ENCODE results near the gene PTPN11.
"Not testable (repeated sequence)": the region's sequence is repeated elsewhere in the genome, so short reads cannot be mapped to it uniquely, and the experiment has no call there.

The PTPN11 gene

GRCh38 chr12:112409906-112410244 lies 8.9 kb upstream of the PTPN11 start:
- DNase-seq: no peak

- DNase-seq: no peak
Measured at GRCh38 chr12:112413855-112414625, 4.7 kb upstream of the PTPN11 start.

GRCh38 chr12:112415457-112415856 lies 3.3 kb upstream of the PTPN11 start:
- not testable (repeated sequence) for DNase-seq

GRCh38 chr12:112418273-112418607 lies 507 bp upstream of the PTPN11 start:
- no peak for DNase-seq

GRCh38 chr12:112419297-112420133 lies 768 bp downstream of the PTPN11 start:
- DNase-seq: no peak

GRCh38 chr12:112420740-112421139 lies 2.0 kb downstream of the PTPN11 start:
- no peak for DNase-seq

- DNase-seq: no peak
Measured at GRCh38 chr12:112421363-112421762, 2.6 kb downstream of the PTPN11 start.

GRCh38 chr12:112422531-112422930 lies 3.8 kb downstream of the PTPN11 start:
- no peak for DNase-seq

- DNase-seq: no peak
Measured at GRCh38 chr12:112424126-112424525, 5.4 kb downstream of the PTPN11 start.

GRCh38 chr12:112425582-112426382 lies 7.0 kb downstream of the PTPN11 start:
- no peak for DNase-seq

GRCh38 chr12:112427760-112428159 lies 9.0 kb downstream of the PTPN11 start:
- no peak for DNase-seq

- DNase-seq: no peak
Measured at GRCh38 chr12:112430929-112431328, 12.2 kb downstream of the PTPN11 start.

GRCh38 chr12:112431965-112432364 lies 13.2 kb downstream of the PTPN11 start:
- DNase-seq: no peak

- no peak for DNase-seq
Measured at GRCh38 chr12:112433551-112433950, 14.8 kb downstream of the PTPN11 start.

GRCh38 chr12:112438645-112439044 lies 19.9 kb downstream of the PTPN11 start:
- DNase-seq: not testable (repeated sequence)

- no peak for DNase-seq
Measured at GRCh38 chr12:112439769-112440168, 21.0 kb downstream of the PTPN11 start.

- not testable (repeated sequence) for DNase-seq
Measured at GRCh38 chr12:112440653-112441052, 21.9 kb downstream of the PTPN11 start.

GRCh38 chr12:112443916-112444315 lies 25.2 kb downstream of the PTPN11 start:
- DNase-seq: no peak

GRCh38 chr12:112446008-112446725 lies 27.4 kb downstream of the PTPN11 start:
- no peak for DNase-seq

- DNase-seq: no peak
Measured at GRCh38 chr12:112447106-112447505, 28.4 kb downstream of the PTPN11 start.

GRCh38 chr12:112448165-112448564 lies 29.4 kb downstream of the PTPN11 start:
- DNase-seq: not testable (repeated sequence)

- DNase-seq: no peak
Measured at GRCh38 chr12:112450725-112451124, 32.0 kb downstream of the PTPN11 start.

- DNase-seq: no peak
Measured at GRCh38 chr12:112456029-112456428, 37.3 kb downstream of the PTPN11 start.
